Measurements from ENCODE around the gene PCAT7.
A peak's percentile ranks its signal among the peaks of the same experiment; 100 is the strongest.
"Not testable (repeated sequence)": the region's sequence is repeated elsewhere in the genome, so short reads cannot be mapped to it uniquely, and the experiment has no call there.

The PCAT7 gene

DNA sequence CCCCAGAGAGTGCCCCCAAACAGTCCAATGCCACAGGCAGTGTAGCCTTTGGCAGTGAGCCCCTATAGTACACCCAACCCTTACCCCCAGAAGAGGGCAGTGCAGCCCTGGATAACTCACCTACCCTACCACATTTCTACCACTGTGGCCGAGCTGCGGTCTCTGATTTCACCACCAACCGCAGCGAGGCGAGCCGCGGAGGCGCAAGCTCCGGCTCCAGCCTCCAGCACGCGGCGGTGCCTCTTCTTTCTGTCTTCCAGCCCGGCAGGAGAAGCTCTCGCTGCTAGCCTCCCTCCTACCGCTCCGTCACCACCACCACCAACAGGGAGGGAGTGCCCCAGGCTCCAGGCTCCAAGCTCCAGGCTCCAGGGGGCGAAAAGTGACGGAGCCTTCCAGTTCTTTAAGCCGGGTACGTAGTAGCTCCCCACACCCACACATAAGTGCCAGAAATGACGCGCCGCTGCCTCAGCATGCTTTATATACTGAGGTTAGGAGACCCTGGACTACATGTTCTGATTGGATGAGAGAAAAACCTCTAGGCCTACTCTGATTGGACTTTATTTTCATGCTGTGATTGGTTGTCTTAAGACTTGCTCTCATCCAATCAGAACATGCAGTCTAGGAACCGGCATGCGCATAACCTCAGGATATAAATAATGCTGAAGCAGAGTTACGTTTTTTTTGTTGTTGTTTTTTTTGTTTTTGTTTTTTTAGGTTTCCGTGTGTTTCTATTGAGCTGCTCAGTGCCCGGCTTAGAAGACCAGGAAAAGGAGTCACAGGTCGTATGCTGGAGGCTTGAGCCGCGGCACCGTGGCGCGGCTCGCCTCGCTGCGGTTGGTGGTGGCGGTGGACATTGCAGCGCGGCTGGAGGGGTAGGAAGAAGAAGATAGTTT is at the start of gene PCAT7:
Gene PCAT7 (plus strand): TSS at position 645 of the 893 bp plus-strand sequence.
- peak; percentile 52 for DNase-seq (ENCODE audit: low spot score)

DNA sequence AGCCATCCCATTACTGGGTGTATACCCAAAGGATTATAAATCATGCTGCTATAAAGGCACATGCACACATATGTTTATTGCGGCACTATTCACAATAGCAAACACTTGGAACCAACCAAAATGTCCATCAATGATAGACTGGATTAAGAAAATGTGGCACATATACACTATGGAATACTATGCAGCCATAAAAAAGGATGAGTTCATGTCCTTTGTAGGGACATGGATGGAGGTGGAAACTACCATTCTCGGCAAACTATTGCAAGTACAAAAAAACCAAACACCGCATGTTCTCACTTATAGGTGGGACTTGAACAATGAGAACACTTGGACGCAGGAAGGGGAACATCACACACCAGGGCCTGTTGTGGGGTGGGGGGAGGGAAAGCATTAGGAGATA is 48.5 kb upstream of the PCAT7 start:
- DNase-seq (ENCODE audit: low spot score): not testable (repeated sequence)

DNA sequence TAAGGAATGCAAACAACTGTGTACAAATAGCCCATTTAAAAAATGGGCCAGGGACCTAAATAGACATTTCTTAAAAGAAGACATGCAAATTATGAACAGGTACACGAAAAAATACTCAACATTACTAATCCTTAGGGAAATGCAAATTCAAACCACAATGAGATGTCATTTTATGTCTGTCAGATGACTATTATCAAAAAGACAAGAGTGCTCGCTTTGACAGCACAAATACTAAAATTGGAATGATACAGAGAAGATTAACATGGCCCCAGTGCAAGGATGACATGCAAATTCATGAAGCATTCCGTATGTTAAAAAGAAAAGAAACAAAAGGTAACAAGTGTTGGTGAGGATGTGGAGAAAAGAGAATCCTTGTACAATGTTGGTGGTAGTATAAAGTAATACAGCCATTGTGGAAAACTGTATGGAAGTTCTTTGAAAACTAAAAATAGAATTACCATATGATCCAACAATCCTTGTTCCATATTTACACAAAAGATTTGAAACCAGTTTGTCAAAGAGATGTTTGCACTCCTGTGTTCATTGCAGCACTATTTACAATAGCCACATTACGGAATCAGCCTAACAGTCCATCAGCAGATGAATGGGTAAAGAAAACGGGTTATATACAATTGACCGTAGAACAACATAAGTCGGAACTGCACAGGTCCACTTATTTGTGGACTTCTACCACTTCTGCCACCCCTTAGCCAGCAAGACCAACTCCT is 47.2 kb upstream of the PCAT7 start:
- DNase-seq (ENCODE audit: low spot score): no peak

DNA sequence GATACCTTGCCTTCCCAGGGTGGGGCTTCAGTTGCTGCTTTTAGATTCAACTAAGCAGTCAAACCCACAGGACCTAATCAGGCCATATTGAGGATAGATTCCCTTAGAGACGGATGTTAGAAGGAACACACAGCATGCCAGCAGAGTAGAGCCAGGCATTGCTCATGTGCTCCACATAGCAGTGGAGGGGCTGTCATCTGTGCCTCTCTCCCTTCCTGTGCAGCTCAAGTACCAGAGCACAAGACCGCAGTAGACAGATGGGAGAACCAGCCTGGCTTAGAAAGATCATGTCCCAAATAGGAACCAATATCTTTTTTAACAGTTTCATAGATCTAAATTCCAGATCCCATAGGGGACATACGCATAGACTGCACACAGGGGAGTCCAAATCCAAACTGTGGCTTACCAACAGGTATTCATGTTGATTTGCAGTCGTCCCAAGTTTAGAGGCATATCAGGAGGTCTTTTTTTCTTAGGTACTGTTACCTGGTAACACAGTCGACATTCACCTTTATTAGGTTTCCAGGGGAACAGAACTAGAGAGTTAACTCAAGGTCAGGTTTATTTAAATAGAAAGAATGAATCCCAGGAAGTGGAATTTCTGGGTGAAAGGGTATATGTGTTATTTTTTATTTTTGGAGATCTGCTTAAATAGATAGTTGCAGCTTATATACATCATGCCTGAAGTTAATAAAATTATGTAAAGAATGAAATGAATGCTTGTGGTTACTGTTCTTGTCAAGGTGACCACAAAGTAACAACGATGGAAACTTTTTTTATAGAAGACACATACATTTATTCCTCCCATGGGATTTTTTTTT is 43.5 kb upstream of the PCAT7 start:
- peak; percentile 45 for DNase-seq (ENCODE audit: low spot score)

DNA sequence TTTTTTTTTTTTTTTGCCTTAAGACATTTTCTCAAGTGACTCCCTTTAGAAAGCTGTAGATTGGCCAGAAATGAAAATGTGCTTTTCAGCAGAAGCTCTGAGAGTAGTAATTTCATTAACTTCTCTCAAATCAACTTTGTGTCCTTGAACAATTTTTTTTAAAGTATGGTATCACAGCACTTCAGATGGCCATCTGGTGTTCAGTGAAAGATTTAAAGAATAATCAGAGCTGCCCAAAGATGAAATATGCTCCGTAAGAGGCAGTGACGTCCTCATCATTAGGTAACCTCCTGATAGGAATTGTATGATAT is 43.0 kb upstream of the PCAT7 start:
- no peak for DNase-seq (ENCODE audit: low spot score)

DNA sequence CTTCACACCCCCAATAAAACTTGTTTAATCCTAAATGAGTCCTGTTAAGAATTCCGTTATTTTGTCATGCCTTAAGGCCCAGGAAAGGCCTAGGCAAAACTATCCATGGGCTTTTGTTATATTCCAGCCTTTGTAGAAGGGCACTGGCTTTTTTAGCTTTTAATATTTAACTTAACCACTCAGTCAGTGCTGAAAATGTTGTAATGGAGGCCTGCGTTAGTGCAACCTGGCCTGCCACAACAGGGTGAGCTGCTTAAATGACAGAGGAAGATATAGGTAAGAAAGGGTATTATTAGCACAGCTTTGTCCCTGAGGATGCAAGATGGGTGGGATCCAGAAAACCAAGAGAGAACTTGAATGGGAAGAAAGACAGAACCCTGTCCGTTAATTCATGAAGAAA is 40.2 kb upstream of the PCAT7 start:
- no peak for DNase-seq (ENCODE audit: low spot score)

DNA sequence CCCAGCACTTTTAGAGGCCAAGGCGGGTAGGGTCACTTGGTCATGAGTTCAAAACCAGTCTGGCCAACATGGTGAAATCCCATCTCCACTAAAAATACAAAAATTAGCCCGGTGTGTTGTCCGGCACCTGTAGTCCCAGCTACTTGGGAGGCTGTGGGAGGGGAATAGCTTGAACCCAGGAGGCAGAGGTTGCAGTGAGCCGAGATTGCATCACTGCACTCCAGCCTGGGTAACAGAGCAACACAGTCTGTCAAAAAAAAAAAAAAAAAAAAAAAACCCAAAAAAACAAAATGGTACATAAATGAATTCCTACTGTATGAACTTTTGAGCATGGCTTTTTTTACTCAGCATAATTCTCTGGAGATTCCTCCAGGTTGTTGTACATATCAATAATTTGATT is 37.6 kb upstream of the PCAT7 start:
- no peak for DNase-seq (ENCODE audit: low spot score)

DNA sequence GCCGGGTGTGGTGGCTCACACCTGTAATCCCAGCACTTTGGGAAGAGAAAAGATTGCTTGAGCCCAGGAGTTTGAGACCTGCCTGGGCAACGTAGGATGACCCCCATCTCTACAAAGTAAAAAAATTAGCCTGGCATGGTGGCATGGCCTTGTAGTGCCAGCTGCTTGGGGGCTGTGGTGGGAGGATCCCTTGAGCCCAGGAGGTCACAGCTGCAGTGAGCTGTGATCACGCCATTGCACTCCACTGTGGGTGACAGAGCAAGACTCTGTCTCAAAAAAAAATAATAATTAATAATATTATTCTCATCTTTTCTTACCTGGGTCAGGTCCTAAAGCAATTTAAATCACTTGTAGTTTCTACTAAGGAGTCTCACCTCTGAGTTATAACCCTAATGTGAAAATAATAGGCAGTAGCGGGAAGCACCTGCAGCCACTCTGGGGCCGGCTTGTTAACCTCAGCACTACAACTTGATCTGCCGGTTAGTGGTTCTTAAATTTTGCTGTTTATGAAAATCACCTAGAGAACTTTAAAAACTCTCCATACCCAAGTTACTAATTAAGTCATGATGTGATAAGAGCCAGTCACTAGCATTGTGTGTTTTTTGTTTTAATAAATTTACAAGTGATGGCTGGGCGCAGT is 29.4 kb upstream of the PCAT7 start:
- peak; percentile 72 for DNase-seq (ENCODE audit: low spot score)

DNA sequence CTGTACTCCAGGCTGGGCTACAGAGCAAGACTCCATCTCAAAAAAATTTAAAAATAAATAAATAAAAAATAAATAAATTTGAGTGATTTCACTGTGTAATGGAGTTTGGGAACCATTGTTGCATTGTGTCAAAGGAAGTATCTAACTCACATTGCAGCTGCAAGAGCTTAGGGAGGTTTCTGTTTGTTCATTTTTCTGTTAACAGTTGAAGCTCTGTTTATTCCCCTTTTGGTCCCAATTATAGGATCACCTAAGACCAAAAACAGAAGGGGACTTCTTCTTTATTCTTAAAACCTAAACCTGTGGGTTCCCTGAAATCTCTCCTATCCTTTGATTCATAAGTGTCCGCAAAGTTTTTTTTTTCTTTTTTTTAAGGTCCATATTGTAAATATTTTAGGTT is 28.6 kb upstream of the PCAT7 start:
- DNase-seq (ENCODE audit: low spot score): peak; percentile 62

DNA sequence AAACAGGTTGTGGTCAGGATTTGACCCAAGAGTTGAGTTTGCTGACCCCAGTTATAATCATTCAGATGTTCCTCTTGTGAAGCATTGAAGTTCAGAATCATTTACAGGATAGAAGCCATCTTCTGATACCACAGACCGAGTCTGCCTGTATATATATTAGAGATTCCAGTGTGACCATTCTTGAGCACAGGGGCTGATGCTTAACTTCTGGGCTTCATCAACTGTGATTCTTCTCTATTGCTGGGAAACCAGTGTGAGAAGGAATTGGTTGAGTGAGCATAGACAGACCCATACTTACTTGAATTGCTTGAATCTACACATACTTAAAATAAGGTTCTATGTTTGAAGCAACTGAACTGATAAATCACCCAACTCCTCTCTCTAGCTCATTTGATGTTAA is 27.9 kb upstream of the PCAT7 start:
- peak; percentile 69 for DNase-seq (ENCODE audit: low spot score)

DNA sequence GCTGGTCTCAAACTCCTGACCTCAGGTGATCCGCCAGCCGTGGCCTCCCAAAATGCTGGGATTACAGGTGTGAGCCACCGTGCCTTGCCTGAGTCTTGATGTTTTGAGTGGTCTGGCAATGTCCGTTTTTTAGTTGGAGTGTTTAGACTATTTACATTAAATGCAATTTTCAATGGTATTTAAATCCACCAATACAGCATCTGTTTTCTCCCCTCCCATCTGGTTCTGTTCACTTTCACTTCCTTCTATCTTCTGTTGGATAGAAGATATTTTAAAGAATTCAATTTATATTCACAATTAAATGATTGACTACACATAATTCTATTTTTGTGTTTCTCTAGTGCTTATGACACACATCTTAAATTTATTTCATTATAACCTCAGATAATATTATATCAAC is 26.0 kb upstream of the PCAT7 start:
- DNase-seq (ENCODE audit: low spot score): peak; percentile 67

DNA sequence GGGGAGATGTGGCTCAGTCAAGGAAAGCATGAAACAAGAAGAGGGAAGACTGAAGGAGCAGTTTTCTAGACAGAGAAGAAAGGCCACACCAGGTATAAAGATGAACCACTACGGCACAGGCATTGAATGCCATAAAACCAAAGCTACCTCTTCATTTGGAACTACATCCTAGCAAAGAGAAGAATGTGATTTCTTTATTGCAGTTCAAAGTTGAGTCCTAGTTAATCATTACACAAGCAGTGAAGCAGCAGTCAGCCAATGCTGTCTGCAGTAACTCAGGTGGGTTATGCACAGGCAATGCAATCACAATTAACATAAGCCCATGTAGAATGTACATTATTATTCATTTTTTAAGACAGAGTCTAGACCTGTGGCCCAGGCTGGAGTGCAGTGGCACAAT is 21.7 kb upstream of the PCAT7 start:
- no peak for DNase-seq (ENCODE audit: low spot score)

DNA sequence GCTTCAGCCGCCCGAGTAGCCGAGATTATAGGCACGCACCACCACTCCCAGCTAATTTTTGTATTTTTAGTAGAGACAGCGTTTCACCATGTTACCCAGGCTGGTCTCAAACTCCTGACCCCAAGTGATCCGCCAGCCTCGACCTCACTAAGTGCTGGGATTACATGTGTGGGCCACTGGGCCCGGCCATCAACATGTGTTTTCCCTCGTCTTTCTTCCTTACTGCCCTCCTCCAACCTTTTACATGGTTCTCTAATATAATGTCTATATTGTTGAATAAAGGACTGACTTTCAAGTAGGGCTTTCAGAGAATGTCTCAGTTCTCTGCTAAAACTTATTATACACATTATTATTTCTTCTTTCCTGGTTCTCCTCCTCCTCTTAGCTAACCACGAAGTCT is 21.3 kb upstream of the PCAT7 start:
- DNase-seq (ENCODE audit: low spot score): no peak

DNA sequence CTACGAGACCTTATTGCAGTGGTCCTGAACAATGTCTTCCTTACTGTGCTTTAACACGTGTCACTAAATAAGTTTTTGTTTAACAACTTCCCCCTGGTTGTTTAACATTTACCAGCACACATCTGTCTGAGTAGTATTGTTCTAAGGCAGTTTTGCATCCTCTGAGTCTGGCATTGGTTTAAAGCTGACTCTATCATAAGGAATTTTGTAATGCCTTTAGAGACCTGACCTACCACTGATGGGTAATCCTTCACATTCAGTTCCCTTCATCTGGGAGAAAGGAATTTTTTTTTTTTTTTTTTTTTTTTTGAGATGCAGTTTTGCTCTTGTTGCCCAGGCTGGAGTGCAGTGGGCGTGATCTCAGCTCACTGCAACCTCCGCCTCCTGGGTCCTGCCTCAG is 20.0 kb upstream of the PCAT7 start:
- DNase-seq (ENCODE audit: low spot score): no peak

DNA sequence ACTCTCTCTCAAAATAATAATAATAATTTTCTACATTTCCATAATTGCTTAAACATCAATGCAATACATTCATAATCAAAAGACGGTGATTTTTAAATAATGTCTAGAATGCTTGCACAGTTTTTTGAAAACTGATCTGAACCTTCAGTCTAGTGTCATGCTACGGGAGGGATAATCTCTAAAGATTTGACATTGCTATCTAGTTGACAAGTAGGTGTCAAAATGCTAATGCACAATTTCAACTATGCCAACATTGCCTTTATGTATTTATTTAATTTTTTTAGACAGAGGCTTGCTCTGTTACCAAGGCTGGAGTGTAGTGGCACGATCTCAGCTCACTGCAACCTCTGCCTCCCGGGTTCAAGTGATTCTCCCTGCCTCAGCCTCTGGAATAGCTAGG is 16.0 kb upstream of the PCAT7 start:
- DNase-seq (ENCODE audit: low spot score): no peak

DNA sequence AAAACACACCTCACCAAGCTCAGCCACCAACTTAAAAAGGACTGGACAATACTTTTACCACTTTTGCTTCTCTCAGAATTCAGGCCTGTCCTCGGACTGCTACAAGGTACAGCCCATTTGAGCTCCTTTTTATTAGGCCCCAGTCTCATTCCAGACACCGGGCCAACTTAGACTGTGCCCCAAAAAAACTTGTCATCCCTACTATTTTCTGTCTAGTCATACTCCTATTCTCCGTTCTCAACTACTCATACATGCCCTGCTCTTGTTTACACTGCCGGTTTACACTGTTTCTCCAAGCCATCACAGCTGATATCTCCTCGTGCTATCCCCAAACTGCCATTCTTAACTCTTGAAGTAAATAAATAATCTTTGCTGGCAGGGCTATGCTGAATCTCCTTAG is 10.5 kb upstream of the PCAT7 start:
- DNase-seq (ENCODE audit: low spot score): not testable (repeated sequence)

DNA sequence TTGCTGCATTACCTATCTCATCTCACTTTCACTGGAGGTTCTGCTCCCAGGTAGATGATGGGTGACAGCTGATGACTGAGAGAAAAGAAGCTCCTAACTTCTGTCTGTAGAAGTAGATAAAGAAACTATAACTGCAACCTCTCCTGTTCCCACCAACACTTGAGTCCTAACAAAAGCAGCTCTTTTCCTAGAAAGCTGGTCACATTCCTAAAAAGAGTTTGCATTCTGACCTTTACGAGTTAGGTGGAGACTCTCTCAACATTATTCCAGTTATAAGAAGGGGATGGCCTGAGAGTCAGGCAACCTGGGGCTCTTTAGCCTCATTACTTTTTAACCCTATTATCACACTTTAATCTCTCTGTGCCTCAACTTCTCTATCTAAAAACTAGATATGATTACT is 8.9 kb upstream of the PCAT7 start:
- no peak for DNase-seq (ENCODE audit: low spot score)

DNA sequence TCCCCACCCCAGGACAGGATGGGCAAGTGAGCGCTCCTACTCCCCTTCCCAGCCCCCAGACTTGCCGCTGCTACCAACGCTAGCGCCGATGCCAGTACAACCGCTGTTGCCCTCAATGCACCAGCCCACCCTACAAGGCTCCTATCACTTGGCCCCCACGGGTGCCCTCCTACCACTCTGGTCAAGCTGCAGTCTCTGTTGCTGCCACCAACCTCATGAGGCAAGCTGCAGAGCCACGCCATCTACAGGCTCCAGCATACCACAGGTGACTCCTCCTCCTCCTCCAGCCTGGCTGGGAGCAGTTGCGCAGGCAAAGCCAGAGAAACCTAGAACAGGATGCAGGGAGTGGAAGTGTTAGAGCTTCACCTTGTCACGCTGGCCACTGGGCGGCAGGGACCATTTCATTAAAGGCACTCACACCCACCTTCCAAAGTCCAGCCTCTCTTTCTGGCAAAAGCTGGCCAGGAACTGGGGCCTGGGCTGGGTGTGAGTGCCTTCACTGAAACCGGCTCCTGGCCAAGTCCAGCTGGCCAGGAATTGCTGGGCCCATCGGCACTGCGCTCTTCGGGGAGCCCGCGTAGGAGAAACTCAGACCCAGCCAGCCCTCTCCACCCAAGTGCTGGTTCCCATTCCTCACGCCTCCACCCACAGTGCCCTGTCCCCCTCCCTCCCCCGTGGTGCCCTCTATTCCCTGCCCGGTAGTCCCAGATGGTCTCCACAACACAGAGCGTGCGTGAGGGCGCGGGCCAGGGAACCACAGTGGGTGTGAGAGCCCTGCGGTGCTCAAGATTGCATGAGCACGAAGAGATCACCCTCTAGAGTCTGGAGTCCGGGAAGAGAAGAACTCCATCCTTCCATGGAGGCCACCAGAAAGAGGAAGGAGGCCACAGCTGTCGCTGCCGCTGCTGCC is 1.6 kb upstream of the PCAT7 start:
- no peak for DNase-seq (ENCODE audit: low spot score)

DNA sequence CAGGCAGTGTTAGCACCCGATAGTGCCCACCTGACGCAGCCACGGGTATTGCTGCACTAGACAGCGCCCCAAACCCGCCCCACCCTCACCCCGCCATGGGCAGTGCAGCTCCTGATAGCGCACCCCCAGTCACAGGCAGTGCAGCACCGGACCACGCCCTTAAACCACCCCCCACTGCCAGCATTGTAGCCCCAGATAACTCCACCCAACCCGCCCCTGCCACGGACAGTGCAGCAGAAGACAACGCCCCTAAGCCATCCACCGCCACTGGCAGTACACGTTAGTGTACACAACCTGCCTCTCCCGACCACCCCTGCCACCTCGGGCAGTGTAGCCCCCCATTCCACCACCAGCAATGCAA is 825 bp upstream of the PCAT7 start:
- no peak for DNase-seq (ENCODE audit: low spot score)

DNA sequence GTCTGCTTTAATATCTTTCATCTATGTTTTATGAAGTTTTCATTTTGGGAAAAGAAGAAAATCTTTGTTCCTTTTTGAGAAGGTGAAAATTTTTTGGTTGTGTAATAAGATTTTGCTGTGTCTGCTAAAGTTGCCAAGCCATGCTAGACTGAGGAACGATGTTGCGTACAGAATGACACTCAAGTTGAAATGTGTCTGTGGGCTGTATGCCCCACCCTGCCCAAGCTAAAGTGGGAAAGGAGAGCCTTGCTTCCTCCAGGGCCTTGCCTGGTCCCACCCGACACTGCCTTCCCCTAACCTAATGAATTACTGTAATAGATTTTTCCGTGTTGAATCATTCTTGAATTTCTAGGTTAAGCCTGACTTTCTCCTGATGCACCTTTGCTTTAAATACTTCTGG is 2.5 kb downstream of the PCAT7 start:
- no peak for DNase-seq (ENCODE audit: low spot score)

DNA sequence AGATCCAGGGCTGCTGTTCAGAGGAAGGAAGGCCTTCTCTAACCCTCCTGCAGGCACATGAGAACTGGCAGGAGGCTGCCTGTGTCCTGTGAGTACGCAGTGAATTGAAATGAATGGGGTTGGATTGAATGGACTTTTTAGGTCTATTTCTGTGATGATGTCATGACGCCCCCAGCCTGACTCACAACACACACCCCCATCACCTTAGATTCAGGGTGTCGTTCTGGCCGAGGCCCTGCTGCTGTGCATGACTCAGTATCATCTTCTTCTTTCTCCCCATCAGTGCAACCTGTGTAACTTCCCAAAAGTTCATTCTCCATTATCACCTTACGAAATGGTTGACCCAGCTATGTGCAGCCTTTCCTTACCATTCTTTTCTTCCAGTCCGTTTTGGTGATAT is 5.4 kb downstream of the PCAT7 start:
- DNase-seq (ENCODE audit: low spot score): no peak

All from NAMALWA (cell line).